OCI-LY3 (cell line): Measurements from ENCODE around the gene TBCE.
"Not testable (repeated sequence)": the region's sequence is repeated elsewhere in the genome, so short reads cannot be mapped to it uniquely, and the experiment has no call there.

Experiments used
- H2AFZ ChIP-seq: fragments of 200-600, 300-600 bp; shearing (Covaris generic); 2 replicates; pipeline ENCODE4 v1.6.0; 2014; ENCODE audit warnings: antibody characterized with exemption, low read depth, low read length
- H3K27ac ChIP-seq: fragments of 200-600, 300-600 bp; sonication (generic); 2 replicates; pipeline ENCODE4 v1.5.1; 2014; ENCODE audit warnings: mild to moderate bottlenecking, low read length, moderate library complexity, mixed read lengths
- H3K27me3 ChIP-seq: fragments of 200-600, 300-600 bp; sonication (generic); 2 replicates; pipeline ENCODE4 v1.6.1; 2014; ENCODE audit warnings: low read depth, low read length, mixed read lengths
- H3K36me3 ChIP-seq: fragments of 200-600, 300-600 bp; sonication (generic); replicated peaks from 2 replicates; pipeline ENCODE3; 2014; ENCODE audit warnings: low read depth, low read length, mixed read lengths
- H3K4me1 ChIP-seq: fragments of 300-600, 200-600 bp; sonication (generic); 2 replicates; pipeline ENCODE4 v1.6.1; 2014; ENCODE audit warnings: low read length, mixed read lengths
- H3K4me2 ChIP-seq: fragments of 200-600, 300-600 bp; sonication (generic); 2 replicates; pipeline ENCODE4 v1.6.1; 2014; ENCODE audit warnings: low read length, mixed read lengths
- H3K4me3 ChIP-seq: fragments of 300-600, 200-600 bp; sonication (generic); 2 replicates; pipeline ENCODE4 v1.5.1; 2014; ENCODE audit warnings: antibody characterized with exemption, mild to moderate bottlenecking, low read length, moderate library complexity
- H3K79me2 ChIP-seq: fragments of 300-600, 200-600 bp; shearing (Covaris generic); 2 replicates; pipeline ENCODE4 v1.6.1; 2014; ENCODE audit warnings: mild to moderate bottlenecking, low read length, mixed read lengths
- H3K9ac ChIP-seq: fragments of 300-600, 200-600 bp; shearing (Covaris generic); 2 replicates; pipeline ENCODE4 v1.6.0; 2014; ENCODE audit warnings: mild to moderate bottlenecking, low read length, moderate library complexity
- H3K9me3 ChIP-seq: fragments of 200-600, 300-600 bp; shearing (Covaris generic); 2 replicates; pipeline ENCODE4 v1.6.1; 2014; ENCODE audit warnings: low read length, mixed read lengths; ENCODE audit not compliant: insufficient read depth
- H4K20me1 ChIP-seq: fragments of 200-600, 300-600 bp; sonication (generic); 2 replicates; pipeline ENCODE4 v1.6.1; 2016; ENCODE audit warnings: low read length, mixed read lengths; ENCODE audit not compliant: insufficient read depth
- EZH2phosphoT487 ChIP-seq: fragments of 200-600 bp; shearing (Covaris generic); IDR thresholded peaks from 2 replicates; pipeline ENCODE4 v1.6.1; 2018; ENCODE audit warnings: antibody characterized with exemption, mixed run types, low read depth
- TF ChIP-seq, protein P1 (sequence below): fragments of 200-600, 300-600 bp; sonication (generic); IDR thresholded peaks from 2 replicates; pipeline ENCODE4 v1.5.1; 2014; ENCODE audit warnings: antibody characterized with exemption, low read length, low read depth

The TBCE gene

DNA sequence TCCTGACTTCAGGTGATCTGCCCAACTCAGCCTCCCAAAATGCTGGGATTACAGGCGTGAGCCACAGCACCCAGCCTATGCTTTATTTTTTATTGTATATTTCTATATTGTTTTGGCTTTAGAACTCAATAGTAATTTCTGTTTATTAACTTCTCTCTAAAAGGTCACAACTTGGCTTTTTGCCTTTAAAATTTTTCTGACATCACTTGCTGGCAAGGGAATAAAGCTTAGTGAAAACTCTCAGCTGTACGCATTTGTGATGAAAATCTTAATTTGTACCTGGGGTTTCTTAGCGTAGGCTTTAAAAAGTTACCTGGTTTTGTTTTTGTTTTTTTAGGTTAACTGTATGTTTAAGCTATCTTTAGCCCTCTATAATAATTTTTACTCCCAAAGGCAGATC, 100.8 kb downstream of the TBCE start:
- Histone ChIP-seq H3K4me1 (no peaks in the 10 kb centered on the region), H3K9me3 (no peaks in the 10 kb centered on the region), H3K4me2 (no peak overlapping the region), H3K4me3 (no peak overlapping the region), H3K36me3 (peaks cover 18% of the 10 kb centered on the region), H2AFZ (no peak overlapping the region), H4K20me1 (no peaks in the 10 kb centered on the region), H3K27me3 (no peaks in the 10 kb centered on the region), H3K79me2 (no peaks in the 10 kb centered on the region), H3K9ac (no peak overlapping the region), H3K27ac (no peak overlapping the region)
- no peak for TF ChIP-seq EZH2phosphoT487
- TF ChIP-seq, protein P1, sequence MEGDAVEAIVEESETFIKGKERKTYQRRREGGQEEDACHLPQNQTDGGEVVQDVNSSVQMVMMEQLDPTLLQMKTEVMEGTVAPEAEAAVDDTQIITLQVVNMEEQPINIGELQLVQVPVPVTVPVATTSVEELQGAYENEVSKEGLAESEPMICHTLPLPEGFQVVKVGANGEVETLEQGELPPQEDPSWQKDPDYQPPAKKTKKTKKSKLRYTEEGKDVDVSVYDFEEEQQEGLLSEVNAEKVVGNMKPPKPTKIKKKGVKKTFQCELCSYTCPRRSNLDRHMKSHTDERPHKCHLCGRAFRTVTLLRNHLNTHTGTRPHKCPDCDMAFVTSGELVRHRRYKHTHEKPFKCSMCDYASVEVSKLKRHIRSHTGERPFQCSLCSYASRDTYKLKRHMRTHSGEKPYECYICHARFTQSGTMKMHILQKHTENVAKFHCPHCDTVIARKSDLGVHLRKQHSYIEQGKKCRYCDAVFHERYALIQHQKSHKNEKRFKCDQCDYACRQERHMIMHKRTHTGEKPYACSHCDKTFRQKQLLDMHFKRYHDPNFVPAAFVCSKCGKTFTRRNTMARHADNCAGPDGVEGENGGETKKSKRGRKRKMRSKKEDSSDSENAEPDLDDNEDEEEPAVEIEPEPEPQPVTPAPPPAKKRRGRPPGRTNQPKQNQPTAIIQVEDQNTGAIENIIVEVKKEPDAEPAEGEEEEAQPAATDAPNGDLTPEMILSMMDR: no peak

DNA sequence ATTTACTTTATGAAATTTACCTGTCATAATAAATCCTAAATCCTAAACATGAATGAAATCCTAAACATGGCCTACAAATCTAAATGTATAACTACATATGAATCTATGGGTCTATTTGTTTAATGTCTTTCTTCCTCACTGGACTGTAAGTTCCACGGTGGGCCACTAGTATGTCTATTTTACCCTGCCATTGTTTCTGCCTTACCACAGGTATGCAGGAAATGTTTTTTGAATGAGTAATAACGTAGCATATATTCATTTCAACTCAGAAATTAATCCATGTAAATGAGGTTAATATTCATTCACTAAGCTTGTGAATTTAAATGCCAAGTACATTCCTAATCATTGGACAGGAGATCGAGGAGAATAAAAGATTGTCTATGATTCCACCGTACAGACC, 101.7 kb downstream of the TBCE start:
- Histone ChIP-seq H3K4me3 (no peak overlapping the region), H3K4me2 (no peak overlapping the region), H3K9me3 (no peaks in the 10 kb centered on the region), H3K36me3 (peaks cover 15% of the 10 kb centered on the region), H2AFZ (no peak overlapping the region), H4K20me1 (no peaks in the 10 kb centered on the region), H3K9ac (no peak overlapping the region), H3K79me2 (no peaks in the 10 kb centered on the region), H3K27me3 (no peaks in the 10 kb centered on the region), H3K4me1 (no peaks in the 10 kb centered on the region), H3K27ac (no peak overlapping the region)
- TF ChIP-seq, protein P1: no peak
- TF ChIP-seq EZH2phosphoT487: no peak

DNA sequence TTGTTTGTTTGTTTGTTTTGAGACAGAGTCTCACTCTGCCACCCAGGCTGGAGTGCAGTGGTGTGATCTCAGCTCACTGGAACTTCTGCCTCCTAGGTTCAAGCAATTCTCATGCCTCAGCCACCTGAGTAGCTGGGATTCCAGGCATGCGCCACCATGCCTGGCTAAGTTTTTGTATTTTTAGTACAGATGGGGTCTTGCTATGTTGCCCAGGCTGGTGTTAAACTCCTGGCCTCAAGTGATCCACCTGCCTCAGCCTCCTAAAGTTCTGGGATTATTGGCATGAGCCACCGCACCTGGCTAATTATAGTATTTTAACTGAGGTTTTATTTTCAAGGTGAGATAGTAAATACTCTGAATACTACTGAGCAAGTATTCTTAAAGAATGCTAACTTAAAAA, 102.7 kb downstream of the TBCE start:
- H3K4me2 ChIP-seq, H3K9me3 ChIP-seq, H3K9ac ChIP-seq, H3K27me3 ChIP-seq, H2AFZ ChIP-seq, H3K4me1 ChIP-seq, H3K79me2 ChIP-seq, H3K27ac ChIP-seq, H3K36me3 ChIP-seq, H3K4me3 ChIP-seq, H4K20me1 ChIP-seq: not testable (repeated sequence)

DNA sequence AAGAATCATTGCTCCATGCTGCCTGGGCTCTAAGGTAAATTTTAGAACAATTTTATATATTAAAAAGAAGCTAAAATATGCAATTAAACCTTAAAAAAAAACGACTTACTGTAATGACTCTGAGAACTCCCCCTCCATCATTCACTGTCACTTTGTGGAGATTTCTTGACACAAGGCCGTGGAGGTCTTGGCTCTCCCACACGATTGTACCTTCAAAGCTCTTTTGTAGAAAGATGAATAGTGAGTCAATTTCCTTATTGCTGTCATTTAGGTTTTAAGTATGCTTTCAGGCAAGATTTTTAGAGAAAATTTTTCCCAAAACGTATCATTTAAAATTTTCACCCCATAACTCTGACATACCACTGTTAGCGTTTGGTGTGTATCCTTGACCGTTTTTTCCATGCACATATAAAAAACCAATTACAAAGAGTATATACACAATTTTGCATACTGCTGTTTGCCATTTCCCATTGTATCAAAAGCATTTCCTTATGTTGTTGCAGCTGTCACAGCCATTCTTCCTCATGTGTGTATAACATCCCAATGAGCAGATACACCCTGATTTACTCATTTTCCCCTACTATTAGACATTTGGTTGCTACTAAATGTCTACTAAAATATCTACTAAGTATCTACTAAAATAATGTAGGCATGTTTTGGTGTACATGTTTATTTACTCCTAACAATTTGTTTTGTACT, 103.7 kb downstream of the TBCE start:
- Histone ChIP-seq H3K4me3 (no peak overlapping the region), H3K36me3 (peaks cover 2% of the 10 kb centered on the region), H4K20me1 (no peaks in the 10 kb centered on the region), H3K79me2 (no peaks in the 10 kb centered on the region), H3K9me3 (no peaks in the 10 kb centered on the region), H3K4me2 (no peak overlapping the region), H3K27me3 (no peaks in the 10 kb centered on the region), H2AFZ (no peak overlapping the region), H3K4me1 (no peaks in the 10 kb centered on the region), H3K9ac (no peak overlapping the region), H3K27ac (no peak overlapping the region)
- TF ChIP-seq, protein P1: no peak
- TF ChIP-seq EZH2phosphoT487: no peak
